Hematopoietic multipotent progenitor cell treated with erythropoietin and hydrocortisone succinate and interleukin-3 and kit ligand, for 8 days (in vitro differentiated cells): ENCODE results near the gene CDSN.
A peak's percentile ranks its signal among the peaks of the same experiment; 100 is the strongest.
"Not testable (repeated sequence)": the region's sequence is repeated elsewhere in the genome, so short reads cannot be mapped to it uniquely, and the experiment has no call there.

Experiments
- DNase-seq: peaks from one replicate; pipeline ENCODE4 v3.0.0-alpha.2; 2015

Gene CDSN

GRCh38 chr6:31083742-31084354 lies 36.4 kb downstream of the CDSN start:
- DNase-seq = peak; percentile 52

- no peak for DNase-seq
Measured at GRCh38 chr6:31081872-31082271, 38.4 kb downstream of the CDSN start.

- DNase-seq = peak; percentile 75
Measured at GRCh38 chr6:31079656-31080261, 40.5 kb downstream of the CDSN start.

GRCh38 chr6:31076611-31077010 lies 43.6 kb downstream of the CDSN start:
- DNase-seq = no peak

- no peak for DNase-seq
Measured at GRCh38 chr6:31075528-31075927, 44.7 kb downstream of the CDSN start.

- no peak for DNase-seq
Measured at GRCh38 chr6:31074401-31074800, 45.8 kb downstream of the CDSN start.

GRCh38 chr6:31070711-31071197 lies 49.5 kb downstream of the CDSN start:
- DNase-seq = no peak

GRCh38 chr6:31068669-31069340 lies 51.4 kb downstream of the CDSN start:
- peak; percentile 71 for DNase-seq

- DNase-seq = not testable (repeated sequence)
Measured at GRCh38 chr6:31067891-31068668, 52.2 kb downstream of the CDSN start.

GRCh38 chr6:31067028-31067427 lies 53.2 kb downstream of the CDSN start:
- not testable (repeated sequence) for DNase-seq

GRCh38 chr6:31065556-31065955 lies 54.7 kb downstream of the CDSN start:
- DNase-seq = no peak
